GM18505 (cell line): ENCODE results near the gene UXS1.

ENCODE experiments used
- ATAC-seq: cut with Tn5 transposase; IDR thresholded peaks from one replicate; pipeline ENCODE4 v1.9.1; 2021; ENCODE audit not compliant: unreplicated experiment
- POLR2A ChIP-seq: IDR thresholded peaks from 4 replicates; pipeline ENCODE4 v1.6.1; 2011; ENCODE audit warnings: borderline replicate concordance; ENCODE audit not compliant: insufficient read depth, insufficient read length; ENCODE audit errors: extremely low read depth

Gene UXS1

DNA sequence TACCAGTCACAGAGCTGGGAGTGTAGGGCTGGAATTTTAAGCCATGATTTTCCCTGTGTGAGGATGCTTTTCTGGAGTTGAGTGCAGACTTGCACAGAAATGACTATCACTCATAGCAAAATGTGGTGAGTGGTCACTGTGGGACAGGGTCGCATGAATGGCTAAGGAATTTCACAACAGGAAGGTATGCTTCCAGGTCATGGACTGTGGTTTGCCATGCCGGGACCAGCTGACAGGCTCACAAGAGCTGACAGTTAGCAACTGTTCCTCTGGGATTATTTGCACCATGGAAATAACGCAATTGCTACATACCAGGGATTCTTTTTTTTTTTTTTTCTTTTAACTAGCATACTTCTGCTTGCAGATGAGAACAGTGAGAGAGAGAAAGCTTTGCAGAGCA lies 3.8 kb upstream of the UXS1 start:
- TF ChIP-seq POLR2A: no peak
- no peak for ATAC-seq

DNA sequence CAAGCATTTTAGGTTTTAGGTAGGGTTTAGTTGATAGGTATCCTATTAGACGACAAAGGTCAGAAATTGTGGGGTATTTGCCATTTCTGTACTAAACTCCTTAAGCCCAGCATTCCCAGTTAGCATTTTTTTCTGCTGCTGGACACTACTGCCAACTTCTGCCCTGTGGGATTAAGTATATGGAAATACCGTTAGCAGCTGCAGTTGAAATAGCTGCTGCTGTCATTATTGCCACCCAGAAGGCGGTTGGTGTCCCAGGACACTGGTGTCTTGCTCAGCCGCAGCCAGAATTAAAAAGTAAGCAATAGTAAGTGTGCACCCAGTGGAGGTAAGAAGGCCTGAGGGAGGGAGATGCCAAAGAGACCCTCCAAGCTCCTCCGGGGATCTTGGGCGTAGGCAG lies 1.9 kb upstream of the UXS1 start:
- ATAC-seq: no peak
- TF ChIP-seq POLR2A: no peak

DNA sequence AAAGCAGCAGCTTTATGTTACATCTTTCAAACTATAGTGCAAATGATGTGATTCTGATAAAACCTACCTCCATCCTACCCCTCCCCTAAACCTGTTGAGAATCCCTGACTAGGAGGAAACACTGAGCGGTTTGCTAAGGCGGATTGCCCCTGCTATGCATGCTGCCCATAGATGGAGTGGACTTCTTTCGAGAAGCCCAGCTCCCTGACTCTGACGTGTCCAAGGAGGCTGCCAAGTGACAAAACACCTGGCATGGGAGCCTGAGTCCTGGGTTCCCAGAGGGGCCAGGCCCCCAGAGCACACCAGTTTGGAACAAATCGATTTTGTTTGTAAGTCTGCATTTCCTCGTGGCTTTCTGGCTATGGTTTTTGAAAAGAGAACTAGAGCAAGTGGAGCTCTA lies 1.4 kb upstream of the UXS1 start:
- no peak for ATAC-seq
- TF ChIP-seq POLR2A: no peak

DNA sequence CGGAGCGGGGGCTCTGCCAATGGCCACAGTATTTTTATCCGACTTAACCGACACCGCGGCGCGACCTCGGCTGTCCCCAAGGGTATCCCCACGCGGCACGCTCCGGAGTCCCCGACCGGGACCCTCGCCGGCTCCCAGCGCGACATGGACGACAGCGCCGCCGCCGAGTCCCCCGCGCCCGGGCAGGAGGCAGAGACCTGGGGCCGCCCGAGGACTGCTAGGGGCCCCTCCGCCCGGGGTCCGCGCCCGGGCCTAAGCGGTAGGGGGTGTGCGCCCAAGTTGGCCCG lies 468 bp downstream of the UXS1 start:
- ATAC-seq: no peak
- no peak for TF ChIP-seq POLR2A

DNA sequence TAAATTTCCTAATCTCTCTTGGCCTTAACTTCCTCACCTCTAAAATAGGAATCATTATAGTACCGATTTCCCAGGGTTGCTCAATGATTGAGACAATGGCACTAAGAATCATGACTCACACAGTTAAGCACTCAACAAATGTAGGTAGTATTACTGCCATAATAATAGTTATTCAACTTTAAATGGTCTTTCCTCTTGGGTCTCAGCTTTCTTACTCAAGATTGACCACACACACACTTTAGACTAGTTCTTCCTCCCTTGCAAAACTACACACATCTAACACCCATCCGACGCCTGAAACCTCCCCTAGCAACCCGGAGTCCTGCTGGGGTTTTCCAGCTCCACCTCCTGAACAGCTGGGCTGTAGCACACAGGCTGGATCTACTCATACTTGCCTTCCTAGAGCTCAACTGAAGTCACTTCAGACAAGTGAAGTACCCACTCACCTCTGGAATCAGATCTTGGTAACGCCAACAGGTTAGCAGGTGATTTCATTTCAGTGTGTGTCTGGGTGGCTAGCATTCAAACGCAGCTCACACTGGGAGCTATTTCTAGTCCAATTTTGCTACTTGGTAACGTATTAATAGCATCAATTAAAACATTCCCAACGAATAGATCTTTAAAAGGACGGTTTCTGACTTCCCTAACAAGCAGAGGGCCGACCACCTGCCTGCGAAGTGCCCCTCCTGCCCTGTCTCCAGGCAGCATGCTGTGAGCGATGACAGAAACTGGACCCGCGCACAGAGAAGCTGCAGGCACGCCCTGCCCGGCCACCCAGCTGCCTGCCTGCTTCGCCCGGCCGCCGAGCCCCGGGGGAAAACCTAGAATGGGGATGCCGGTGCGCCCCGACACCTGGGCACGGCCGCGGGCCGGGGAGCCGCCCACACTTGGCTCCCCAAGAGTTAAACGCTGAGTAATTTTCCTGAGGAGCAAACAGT lies 1.1 kb downstream of the UXS1 start:
- ATAC-seq: peak; percentile 32
- TF ChIP-seq POLR2A: peak; percentile 55

DNA sequence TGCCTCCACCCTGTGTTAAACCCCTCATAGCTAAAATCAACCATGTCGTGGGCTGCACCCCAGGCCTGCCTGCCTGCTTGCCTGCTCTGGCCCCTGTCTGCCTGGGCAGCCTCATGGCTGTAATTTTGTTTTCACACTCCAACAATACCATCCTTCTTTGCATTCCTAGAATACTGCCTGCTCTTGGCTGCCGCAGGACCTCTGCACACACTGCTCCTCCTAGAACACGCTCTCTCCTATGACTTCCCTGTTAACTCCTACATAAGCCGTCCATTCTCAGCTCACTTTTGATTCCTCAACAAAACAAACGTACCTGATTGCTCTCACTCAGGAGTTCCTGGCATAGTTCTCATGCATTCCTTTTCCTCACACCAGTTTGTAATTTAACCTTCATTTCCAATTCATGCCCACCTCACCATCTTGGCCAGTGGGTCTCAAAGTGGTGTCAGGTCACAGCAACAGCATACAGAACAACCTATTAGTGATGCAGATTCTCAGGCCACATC lies 2.5 kb downstream of the UXS1 start:
- no peak for ATAC-seq
- TF ChIP-seq POLR2A: no peak

DNA sequence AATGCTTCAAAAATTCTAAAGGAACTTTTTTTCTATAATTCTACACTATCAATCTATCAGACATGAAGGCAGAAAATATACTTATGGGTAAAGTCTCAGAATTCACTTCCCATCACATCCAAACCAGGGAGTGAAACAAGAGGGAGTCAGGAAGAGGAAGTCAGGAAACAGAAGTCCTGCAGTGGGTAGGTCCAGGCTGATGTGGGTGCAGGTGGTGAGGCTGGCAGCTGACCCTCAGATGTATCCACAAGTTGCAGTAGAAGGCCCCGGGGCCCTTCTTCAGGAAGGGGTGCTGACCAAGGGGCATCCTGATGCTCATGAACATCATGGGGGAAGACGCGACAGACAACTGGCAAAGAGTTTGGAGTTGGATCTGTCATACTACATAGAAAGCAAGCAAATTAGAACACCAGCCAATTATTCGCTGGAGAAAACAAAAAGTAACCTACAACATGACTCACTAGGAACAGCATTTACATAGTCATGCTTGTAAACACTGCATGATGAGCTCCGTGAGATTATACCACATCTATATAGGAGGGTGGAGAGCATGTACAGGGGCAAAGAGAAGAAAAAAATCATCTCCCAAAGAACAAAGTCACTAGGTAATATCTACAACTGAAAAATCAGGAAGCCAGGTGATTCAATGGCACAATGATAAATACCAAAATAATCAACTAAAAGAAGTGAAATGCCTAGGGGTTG lies 4.2 kb downstream of the UXS1 start:
- TF ChIP-seq POLR2A: no peak
- no peak for ATAC-seq

DNA sequence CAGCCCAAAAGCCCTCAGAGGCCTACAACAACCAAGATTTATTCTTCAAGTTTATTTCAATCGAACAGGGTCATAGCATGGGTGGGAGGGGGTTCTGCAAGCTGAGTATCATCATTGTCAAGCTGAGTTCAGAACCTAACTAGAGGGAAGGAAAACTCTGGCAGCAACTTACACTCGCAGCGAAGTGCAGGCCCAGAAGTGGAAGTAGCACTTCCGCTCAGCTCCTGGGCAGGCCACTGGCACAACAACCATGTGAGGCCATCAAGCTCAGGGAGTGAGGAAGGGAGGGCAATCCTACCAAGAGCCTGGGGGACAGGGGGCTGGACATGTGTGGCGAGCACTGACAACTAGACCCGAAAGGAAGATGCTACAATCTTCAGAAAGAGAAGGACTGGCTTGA lies 4.8 kb downstream of the UXS1 start:
- no peak for ATAC-seq
- TF ChIP-seq POLR2A: peak; percentile 17

DNA sequence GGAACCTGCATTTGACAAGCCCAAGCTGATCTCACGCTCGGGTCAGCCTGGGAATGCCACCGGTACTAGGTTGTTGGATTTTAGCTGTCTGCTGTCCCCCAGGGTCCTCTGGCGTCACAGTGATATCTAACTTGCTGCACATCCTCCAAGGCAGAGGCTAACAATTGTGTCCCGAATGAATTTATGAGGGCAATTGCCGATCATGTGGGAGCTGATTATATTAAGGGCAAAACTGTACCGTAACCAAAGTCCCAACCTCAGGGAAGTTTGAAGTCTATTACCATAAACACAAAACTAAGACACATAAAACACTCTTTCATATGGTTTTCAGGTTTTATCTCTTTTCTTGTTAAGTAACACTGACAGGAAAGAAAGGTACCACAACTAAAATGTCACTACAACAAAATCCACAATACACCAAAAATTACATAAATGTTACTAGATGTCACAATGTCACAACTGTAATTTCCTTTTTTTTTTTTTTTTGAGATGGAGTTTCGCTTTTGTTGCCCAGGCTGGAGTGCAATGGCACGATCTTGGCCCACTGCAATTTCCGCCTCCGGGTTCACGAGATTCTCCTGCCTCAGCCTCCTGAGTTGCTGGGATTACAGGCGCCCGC lies 6.7 kb downstream of the UXS1 start:
- no peak for ATAC-seq

DNA sequence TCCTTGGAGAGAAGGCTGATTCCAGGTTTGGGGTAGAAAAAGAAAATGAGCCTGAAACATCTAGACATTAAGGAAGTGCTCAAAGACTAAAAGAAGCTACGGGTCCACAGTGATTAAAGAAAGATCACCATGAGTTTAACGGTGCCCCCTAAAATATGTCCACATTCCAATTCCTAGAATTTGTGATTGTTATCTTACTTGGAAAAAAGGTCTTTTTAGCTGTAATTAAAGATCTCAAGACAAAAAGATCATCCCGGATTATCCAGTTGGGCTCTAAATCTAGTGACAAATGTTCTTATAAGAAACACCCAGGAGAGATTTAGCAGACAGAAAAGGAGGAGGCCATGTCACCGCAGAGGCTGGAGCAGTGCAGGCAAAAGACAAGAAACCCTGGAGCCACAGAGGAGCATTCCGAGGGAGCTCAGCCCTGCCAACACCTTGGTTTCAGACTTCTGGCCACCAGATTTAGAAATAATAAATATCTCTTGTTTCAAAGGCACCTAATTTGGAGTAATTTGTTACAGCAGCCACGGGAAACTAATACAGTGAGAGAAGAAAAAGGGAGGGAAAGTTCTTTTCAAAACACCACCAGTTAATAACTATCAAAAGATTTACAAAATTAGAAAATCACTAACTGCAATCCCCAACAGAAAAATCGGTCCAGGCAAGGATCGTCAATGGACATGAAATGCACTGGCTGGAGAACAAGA lies 8.5 kb downstream of the UXS1 start:
- no peak for TF ChIP-seq POLR2A
- ATAC-seq: no peak

More for the DNA sequence above, 6.7 kb downstream of the UXS1 start:
- TF ChIP-seq POLR2A: no peak

DNA sequence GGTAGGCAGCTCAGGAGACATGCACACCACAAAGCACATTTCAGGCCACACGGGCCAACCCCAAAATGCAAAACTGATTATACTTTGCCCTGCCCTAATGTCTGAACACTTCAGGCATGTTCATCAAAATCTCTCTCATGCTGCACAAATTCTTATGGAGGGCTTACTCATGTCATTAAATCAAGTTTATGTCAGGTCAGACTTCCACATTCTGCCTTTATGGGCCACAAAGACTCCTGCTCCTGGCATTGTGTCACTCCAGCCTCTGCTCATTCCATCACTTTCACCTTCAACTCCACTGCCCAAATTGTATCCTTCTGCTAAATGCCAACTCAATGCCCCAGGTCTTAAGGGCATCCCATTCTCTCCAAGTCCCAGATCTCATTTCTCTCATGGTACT lies 9.2 kb downstream of the UXS1 start:
- ATAC-seq: no peak
- TF ChIP-seq POLR2A: no peak

DNA sequence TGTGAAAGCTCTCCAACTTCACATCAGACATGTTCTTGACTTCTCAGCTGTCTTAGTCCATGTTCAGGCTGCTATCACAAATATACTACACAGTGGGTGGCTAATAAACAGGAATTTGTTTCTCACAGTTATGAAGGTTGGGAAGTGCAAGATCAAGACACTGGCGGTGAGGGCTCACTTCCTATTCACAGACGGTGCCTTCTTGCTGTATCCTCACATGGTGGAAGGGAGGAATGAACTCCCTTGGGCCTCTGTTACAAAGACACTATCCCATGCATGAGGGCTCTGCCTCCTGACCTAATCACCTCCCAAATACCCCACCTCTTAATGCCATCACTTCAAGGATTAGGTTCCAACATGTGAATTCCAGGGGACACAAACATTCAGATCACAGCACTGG lies 9.7 kb downstream of the UXS1 start:
- no peak for ATAC-seq
- TF ChIP-seq POLR2A: no peak

DNA sequence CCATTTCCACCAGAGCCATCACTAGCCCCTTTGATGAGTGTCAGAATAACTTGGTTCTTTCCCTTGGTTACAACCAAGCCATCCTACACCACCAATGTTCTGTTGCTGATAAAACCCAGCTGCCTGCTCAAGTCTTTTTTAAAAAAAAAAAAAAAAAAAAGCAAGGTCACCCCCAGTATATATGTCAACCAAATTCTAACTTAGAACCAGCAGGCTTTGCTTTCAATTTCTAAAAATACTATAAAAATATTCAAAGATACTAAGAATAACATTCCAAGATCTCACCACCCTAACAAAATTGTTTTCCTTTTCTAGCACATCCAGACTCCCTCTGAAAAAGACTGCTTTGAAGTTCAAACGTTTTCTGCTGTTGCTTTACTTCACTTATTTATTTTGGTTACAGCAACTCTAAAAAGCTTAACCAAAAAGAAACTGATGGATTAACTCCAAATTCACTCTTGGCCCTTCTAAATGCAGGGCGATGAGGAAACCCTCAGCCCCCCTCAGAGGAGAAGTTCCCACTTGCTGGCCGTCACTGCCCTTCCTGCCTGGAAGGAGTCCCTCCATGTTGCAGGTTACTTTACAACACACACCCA lies 10.9 kb downstream of the UXS1 start:
- ATAC-seq: no peak

More for the DNA sequence above, 10.9 kb downstream of the UXS1 start:
- TF ChIP-seq POLR2A: no peak
